Cardiac fibroblast (primary cell): ENCODE measurements around the gene EEFSEC.

Experiments used
- DNase-seq, 2 donors: peaks; one replicate each; pipeline versions ENCODE4 v3.0.0 to v3.0.0-alpha.2; 2010; ENCODE audit warnings: low read depth in 2 of 2
- H3K4me3 ChIP-seq, 2 donors: replicated peaks in 1 of 2; 1 replicate in 1 of 2; 2 replicates in 1 of 2; pipeline ENCODE4 v1.5.1; 2011; ENCODE audit warnings: low read depth in 2 of 2, low read length in 2 of 2, mild to moderate bottlenecking in 2 of 2, moderate library complexity in 1 of 2
- CTCF ChIP-seq: IDR thresholded peaks from one replicate; pipeline ENCODE4 v1.5.1; 2011; ENCODE audit warnings: low read depth, mild to moderate bottlenecking, low read length, inconsistent platforms

EEFSEC gene

GRCh38 chr3:128256131-128256530, 102.8 kb downstream of the EEFSEC start:
- DNase-seq, result no peak
- H3K4me3 ChIP-seq, result no peak overlapping the region
- TF ChIP-seq CTCF, result no peak

- DNase-seq, result no peak
- TF ChIP-seq CTCF, result no peak
These were observed 104.4 kb downstream of the EEFSEC start for GRCh38 chr3:128257632-128258031.

GRCh38 chr3:128260275-128260674, 107.0 kb downstream of the EEFSEC start:
- no peak for DNase-seq
- H3K4me3 ChIP-seq, result no peak overlapping the region

More at GRCh38 chr3:128257632-128258031, 104.4 kb downstream of the EEFSEC start:
- no peak overlapping the region for H3K4me3 ChIP-seq

DNA sequence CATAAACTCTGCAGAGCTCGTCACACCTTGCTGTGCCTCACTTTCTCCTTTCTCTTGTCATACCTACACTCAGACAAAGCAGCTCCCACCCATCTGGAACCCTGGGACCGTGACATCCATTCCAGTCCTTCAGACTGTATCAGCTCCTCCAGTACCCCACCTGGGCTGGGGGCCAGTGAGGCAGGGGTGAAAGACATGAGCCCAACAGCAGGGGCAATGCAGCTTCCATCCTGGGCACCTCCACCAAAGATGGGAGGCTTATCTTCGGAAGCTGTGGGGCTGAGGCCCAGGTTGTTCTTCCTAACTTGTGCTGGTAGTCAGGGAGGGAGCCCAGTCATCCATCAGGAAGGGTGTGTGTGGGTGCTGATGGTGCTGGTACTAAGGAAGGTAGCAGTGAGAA, 109.2 kb downstream of the EEFSEC start:
- no peak for DNase-seq
- no peak for TF ChIP-seq CTCF
- H3K4me3 ChIP-seq, result no peak overlapping the region

More at GRCh38 chr3:128260275-128260674, 107.0 kb downstream of the EEFSEC start:
- no peak for TF ChIP-seq CTCF

DNA sequence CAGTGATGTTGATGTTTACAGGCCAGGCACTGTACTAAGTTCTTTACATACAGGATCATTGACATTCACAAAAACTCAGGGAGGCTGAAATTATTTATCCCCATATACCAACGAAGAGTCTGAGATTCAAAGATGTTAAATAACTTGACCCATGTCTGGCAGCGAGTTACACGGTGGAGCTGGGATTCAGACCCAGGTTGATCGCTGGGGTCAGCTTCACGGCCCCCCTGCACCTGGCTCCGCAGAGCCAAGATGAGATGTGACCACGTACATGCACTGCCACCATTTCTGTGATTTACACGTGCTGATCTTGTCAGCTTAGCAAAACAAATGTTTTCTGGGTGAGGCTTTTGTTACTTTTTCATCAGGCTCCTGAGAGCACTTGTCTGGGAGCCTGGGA, 109.8 kb downstream of the EEFSEC start:
- no peak for DNase-seq
- TF ChIP-seq CTCF, result no peak
- no peak overlapping the region for H3K4me3 ChIP-seq

GRCh38 chr3:128263946-128264345, 110.7 kb downstream of the EEFSEC start:
- H3K4me3 ChIP-seq, result no peak overlapping the region
- no peak for TF ChIP-seq CTCF
- DNase-seq, result no peak

GRCh38 chr3:128266453-128266852, 113.2 kb downstream of the EEFSEC start:
- H3K4me3 ChIP-seq, result no peak overlapping the region
- peak; percentile 19 to 39 for DNase-seq
- no peak for TF ChIP-seq CTCF
